Measurements from ENCODE around the gene ADCY10.
A peak's percentile ranks its signal among the peaks of the same experiment; 100 is the strongest.

ADCY10 gene

DNA sequence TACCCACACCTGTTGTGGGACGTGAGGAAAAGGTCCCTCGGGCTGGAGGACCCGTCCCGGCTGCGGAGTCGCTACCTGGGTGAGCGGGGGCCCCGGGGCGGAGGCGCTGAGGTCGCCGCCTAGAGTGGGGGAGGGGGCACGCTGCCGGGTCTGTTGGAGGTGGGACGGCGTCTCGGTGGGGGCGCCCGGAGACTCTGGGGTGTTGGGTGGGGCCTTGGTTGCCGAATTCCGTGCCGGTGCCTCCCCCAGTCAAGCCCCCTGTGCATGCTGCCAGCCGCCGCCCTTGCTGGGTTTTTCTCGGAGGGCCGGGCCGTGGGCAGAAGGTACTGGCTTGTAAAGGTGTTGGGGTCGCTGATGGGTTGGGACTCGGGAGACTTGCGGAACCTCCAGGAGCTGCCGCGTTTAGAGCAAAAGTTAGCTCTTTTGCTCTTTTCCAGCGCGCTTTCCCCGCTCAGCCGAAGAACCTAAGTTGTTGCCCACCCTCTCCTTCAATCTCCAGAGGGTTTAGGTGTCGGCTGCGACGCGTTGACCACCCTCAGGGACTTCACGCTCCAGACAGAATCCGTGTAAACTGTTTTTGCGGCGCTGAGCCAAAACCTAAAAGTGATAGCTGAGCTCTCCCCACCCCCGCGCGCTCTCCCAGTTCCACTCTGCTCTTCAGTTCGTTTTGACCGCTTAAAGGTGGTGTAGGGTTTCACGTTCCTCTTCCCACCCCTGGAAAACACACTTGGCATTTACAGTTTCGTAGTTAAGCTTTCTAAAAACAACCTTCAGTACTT, 23.2 kb upstream of the ADCY10 start, which contains the start of gene MPC2:
Gene MPC2, minus strand, starts transcription at position 143 of the 779 bp plus-strand sequence. CDS start 1,231 bp downstream, outside the sequence.
- peak; percentile 68; the same call in 1 of the 2 replicates for TF ChIP-seq POLR2AphosphoS5 (IDR thresholded peaks at IDR 0.05; ENCODE audit: low read depth, low read length)
- TF ChIP-seq SIN3A (IDR thresholded peaks at IDR 0.05; ENCODE audit: borderline replicate concordance, insufficient read depth, low read length): peak; percentile 66; the same call in 1 of the 2 replicates
- TF ChIP-seq, protein P1, sequence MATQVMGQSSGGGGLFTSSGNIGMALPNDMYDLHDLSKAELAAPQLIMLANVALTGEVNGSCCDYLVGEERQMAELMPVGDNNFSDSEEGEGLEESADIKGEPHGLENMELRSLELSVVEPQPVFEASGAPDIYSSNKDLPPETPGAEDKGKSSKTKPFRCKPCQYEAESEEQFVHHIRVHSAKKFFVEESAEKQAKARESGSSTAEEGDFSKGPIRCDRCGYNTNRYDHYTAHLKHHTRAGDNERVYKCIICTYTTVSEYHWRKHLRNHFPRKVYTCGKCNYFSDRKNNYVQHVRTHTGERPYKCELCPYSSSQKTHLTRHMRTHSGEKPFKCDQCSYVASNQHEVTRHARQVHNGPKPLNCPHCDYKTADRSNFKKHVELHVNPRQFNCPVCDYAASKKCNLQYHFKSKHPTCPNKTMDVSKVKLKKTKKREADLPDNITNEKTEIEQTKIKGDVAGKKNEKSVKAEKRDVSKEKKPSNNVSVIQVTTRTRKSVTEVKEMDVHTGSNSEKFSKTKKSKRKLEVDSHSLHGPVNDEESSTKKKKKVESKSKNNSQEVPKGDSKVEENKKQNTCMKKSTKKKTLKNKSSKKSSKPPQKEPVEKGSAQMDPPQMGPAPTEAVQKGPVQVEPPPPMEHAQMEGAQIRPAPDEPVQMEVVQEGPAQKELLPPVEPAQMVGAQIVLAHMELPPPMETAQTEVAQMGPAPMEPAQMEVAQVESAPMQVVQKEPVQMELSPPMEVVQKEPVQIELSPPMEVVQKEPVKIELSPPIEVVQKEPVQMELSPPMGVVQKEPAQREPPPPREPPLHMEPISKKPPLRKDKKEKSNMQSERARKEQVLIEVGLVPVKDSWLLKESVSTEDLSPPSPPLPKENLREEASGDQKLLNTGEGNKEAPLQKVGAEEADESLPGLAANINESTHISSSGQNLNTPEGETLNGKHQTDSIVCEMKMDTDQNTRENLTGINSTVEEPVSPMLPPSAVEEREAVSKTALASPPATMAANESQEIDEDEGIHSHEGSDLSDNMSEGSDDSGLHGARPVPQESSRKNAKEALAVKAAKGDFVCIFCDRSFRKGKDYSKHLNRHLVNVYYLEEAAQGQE (IDR thresholded peaks at IDR 0.05; ENCODE audit: insufficient read depth in 1 of 2, low read depth in 2 of 2, low read length in 2 of 2): no peak

DNA sequence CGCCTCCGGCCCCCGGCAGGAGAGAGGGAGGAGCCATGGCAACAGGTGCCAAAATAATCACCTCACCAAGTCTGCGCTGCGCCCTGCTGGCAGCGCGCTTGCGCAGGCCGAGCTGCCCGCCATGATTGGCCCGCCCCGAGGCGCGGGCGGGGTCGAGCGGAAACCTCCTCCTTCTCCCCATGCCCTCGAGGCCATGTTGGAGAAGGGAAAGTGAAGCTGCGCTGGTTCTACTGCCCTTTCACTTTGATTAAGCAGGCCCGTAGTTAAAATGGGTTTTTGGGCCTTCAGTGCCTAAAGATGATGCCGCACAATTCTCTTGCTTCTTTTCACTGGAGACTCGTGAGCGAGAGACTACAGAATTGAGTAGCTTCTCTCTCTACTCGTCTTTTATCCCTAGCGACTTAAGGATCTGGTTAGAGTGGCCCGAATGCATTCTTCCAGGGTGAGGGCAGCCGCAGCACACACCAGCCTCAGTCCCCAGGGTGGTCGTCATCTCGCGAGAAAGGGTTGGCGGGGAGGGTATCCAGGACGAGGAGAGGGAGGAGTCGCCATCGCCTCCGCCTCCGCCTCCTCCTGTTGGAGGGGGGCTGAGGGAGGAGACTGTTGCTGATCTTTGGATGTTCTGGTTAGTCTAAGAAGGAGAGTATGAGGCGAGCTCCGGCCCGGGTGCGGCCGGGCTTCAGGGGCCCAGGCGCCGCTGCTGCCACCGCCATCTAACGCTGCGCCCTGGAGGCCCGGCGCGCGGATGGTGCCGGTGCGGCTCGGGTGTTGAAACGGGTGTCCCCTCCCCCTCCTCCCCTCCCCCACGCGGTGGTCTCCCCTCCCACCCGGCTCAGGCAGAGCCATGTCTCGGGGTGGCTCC, 22.4 kb upstream of the ADCY10 start, which contains the start of gene DCAF6:
Gene DCAF6, plus strand, starts transcription at position 616 of the 862 bp plus-strand sequence. Its CDS starts 229 bp downstream, at position 845.
- TF ChIP-seq SIN3A (IDR thresholded peaks at IDR 0.05; ENCODE audit: borderline replicate concordance, insufficient read depth, low read length) (peak; percentile 86; the same call in 1 of the 2 replicates), POLR2AphosphoS5 (IDR thresholded peaks at IDR 0.05; ENCODE audit: low read depth, low read length) (peak; percentile 82; the same call in 1 of the 2 replicates), TAF1 (IDR thresholded peaks at IDR 0.05; ENCODE audit: borderline replicate concordance, insufficient read depth, low read length) (peak; percentile 95), FOXP2 (optimal IDR thresholded peaks at IDR 0.05; ENCODE audit: borderline replicate concordance, extremely low read depth, extremely low read length, insufficient read depth) (peak; percentile 44)
- TF ChIP-seq, protein P1 (IDR thresholded peaks at IDR 0.05; ENCODE audit: insufficient read depth in 1 of 2, low read depth in 2 of 2, low read length in 2 of 2): peak in 1 of 2 experiments; percentile 26; a peak in 1 of 4 replicates

GRCh38 chr1:167935216-167936067, 21.5 kb upstream of the ADCY10 start:
- TF ChIP-seq, protein P1 (IDR thresholded peaks at IDR 0.05; ENCODE audit: insufficient read depth in 1 of 2, low read depth in 2 of 2, low read length in 2 of 2): no peak
- TF ChIP-seq SIN3A (IDR thresholded peaks at IDR 0.05; ENCODE audit: borderline replicate concordance, insufficient read depth, low read length): peak; percentile 21; the same call in 1 of the 2 replicates
- TF ChIP-seq FOXP2 (optimal IDR thresholded peaks at IDR 0.05; ENCODE audit: borderline replicate concordance, extremely low read depth, extremely low read length, insufficient read depth): no peak
- peak; percentile 43; the same call in 1 of the 2 replicates for TF ChIP-seq TAF1 (IDR thresholded peaks at IDR 0.05; ENCODE audit: borderline replicate concordance, insufficient read depth, low read length)
- no peak for TF ChIP-seq POLR2AphosphoS5 (IDR thresholded peaks at IDR 0.05; ENCODE audit: low read depth, low read length)

DNA sequence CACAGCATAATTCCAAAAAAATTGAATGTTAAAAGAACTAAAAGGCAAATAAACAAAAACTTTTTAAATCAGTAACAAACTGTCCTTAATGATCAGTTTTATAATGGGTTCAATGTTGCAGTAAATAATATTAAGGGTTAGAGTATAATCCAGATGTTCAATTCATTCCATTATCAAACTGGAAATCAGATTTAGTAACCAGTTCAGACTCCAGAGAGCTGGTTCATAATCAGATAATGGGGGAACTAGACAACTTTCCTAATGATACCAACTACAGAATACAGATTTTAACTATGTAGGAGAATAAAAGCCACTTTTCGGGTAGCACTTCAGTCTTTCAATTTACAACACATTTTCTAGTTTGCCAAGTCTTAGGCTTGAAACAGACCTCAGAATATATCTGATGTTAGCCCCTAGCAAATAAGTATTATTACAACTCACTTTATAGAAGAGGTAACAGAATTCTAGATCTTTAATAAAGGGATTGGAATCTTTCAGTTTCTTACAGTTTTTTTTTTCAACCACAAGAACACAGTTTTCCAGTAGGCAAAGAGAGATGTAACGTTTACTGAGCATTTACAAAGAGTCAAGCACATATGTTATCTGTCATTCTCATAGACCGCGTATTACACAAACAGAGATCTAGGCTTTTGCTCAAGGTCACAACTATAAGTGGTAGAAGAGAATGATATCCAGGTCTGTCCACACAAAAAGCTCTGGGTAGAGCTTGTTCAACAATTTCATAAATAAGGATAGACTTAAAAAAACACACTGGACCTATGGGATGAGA, 20.7 kb upstream of the ADCY10 start:
- TF ChIP-seq FOXP2 (optimal IDR thresholded peaks at IDR 0.05; ENCODE audit: borderline replicate concordance, extremely low read depth, extremely low read length, insufficient read depth) (no peak), POLR2AphosphoS5 (IDR thresholded peaks at IDR 0.05; ENCODE audit: low read depth, low read length) (no peak), TAF1 (IDR thresholded peaks at IDR 0.05; ENCODE audit: borderline replicate concordance, insufficient read depth, low read length) (no peak), SIN3A (IDR thresholded peaks at IDR 0.05; ENCODE audit: borderline replicate concordance, insufficient read depth, low read length) (no peak)
- TF ChIP-seq, protein P1 (IDR thresholded peaks at IDR 0.05; ENCODE audit: insufficient read depth in 1 of 2, low read depth in 2 of 2, low read length in 2 of 2): no peak
